Activated naive CD8-positive, alpha-beta T cell treated with anti-CD3 and anti-CD28 coated beads, Interleukin-2, amount 50 U/mL, for 24 hours (primary cell): ENCODE data around the gene SLC26A9.
A peak's percentile ranks its signal among the peaks of the same experiment; 100 is the strongest.

Experiments used
- ATAC-seq: fragments of 150-1000 bp; cut with Tn5 transposase; one replicate; pipeline ENCODE4 v1.10.0; 2021
- DNase-seq: peaks from one replicate; pipeline ENCODE4 v3.0.0; 2021
- H3K27ac Mint-ChIP-seq: one replicate; pipeline ENCODE4 v1.8.0; 2021; ENCODE audit warnings: mild to moderate bottlenecking, mixed read lengths
- H3K27me3 Mint-ChIP-seq: one replicate; pipeline ENCODE4 v1.8.0; 2021; ENCODE audit warnings: mixed read lengths
- H3K36me3 Mint-ChIP-seq: one replicate; pipeline ENCODE4 v1.8.0; 2021; ENCODE audit warnings: low read depth, mixed read lengths
- H3K4me1 Mint-ChIP-seq: one replicate; pipeline ENCODE4 v1.8.0; 2021; ENCODE audit warnings: mixed read lengths
- H3K4me3 Mint-ChIP-seq: one replicate; pipeline ENCODE4 v1.8.0; 2021; ENCODE audit warnings: mild to moderate bottlenecking, moderate library complexity, mixed read lengths
- H3K9me3 Mint-ChIP-seq: one replicate; pipeline ENCODE4 v1.8.0; 2021; ENCODE audit warnings: mixed read lengths

SLC26A9 gene

DNA sequence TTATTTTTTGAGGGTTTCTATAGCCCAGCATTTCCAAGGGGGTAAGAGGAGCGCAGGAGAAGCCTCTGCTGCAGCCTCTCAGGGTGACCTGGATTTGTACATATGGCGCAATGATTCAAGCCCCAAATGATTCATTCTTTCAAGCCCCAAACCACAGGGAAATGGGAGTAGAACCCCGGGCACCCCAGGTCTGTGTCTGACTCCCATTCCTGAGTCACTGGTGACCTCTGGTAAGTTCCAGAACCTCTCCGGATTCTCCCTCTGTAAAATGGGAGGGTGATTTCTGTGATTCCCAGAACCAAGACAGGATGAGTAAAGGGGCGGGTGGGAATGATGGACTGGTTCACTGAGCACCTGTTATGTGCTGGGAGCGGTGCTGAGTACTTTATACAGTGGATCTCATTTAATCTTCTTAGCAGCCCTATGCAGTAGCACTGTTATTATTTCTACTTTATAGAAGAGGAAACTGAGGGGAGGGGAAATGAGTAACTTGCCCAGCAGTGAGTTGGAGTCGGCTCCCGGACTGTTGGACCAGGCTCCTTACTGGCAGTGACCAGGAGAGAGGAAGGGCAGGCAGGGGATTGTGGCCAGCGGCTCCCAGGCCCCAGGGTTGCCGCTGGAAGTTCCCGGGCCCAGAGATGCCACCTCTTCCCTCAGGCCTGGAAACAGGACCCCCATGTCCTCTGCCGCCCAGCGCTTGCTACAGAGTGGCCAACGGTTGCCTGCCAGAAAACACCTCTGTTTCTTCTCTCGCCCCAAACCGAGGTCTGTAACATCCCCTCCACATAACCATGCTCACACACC, 20.3 kb upstream of the SLC26A9 start:
- Mint-ChIP-seq H3K27me3 (peaks cover 12% of the 10 kb centered on the region), H3K36me3 (no peaks in the 10 kb centered on the region), H3K9me3 (no peaks in the 10 kb centered on the region), H3K4me3 (no peak overlapping the region), H3K4me1 (peaks cover 4% of the 10 kb centered on the region), H3K27ac (no peak overlapping the region)
- ATAC-seq (no peak), DNase-seq (no peak)

DNA sequence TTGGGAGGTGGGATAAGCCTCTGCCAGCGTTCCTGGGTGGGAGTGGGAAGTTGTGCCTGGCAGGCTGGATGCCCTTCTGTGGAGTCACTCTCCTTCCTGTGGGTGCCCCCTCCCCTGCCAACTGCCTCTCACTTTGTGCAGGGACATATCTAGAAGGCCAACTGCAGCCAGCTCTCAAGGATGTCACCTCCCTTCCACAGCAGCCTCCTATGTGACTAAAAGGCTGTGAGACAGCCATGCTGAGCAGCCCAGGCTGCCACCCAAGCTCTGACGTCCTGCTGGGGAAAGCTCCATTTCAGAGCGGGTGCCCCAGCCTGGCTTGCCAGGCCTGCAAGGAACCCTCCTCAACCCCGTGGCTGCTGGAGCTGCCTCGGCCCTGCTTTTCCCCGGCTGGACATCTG, 19.6 kb upstream of the SLC26A9 start:
- Mint-ChIP-seq H3K9me3 (no peaks in the 10 kb centered on the region), H3K27me3 (peaks cover 12% of the 10 kb centered on the region), H3K4me3 (no peak overlapping the region), H3K36me3 (no peaks in the 10 kb centered on the region), H3K4me1 (peaks cover 4% of the 10 kb centered on the region), H3K27ac (no peak overlapping the region)
- no peak for DNase-seq
- no peak for ATAC-seq

DNA sequence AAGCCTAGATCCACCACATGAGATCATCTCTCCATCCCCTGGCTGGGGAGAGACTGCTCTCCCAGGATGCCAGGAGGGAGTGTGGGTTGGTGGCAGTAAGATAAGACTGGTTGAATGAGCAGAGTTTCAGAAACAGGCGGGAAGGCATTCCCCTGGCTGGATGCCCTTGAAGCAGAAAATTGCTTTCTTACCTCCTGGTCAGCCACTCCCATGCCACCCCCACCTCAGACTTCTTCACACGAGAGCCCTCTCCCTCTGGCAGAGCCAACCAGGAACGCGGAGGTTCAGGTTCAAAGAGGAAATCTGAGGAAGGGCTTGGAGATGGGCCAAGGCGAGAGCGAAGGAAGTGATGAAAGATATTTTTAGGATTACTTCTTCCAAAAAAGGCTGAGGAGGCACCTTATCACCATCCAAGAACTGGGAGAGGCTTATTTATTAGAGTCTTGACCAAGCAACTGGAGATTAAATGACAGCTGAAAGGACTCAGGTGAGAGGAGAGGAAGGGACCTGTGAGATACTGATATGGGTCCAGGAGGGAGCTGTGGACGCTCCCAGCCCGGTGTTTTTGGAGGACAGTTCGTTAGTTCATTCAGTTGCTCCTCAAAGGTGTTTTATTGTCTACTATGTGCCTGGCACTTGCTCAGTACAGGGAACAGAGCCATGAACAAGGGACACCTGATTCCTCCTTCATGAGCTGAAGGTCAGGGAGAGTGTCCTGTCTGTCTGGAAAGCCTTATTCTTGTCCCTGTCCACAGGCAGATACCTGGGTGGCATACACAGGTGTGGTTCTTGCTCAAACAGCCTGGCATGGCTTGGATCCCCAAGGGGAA, 18.9 kb upstream of the SLC26A9 start:
- ATAC-seq (no peak), DNase-seq (no peak)
- Mint-ChIP-seq H3K9me3 (no peaks in the 10 kb centered on the region), H3K4me3 (no peak overlapping the region), H3K36me3 (no peaks in the 10 kb centered on the region), H3K27me3 (peaks cover 15% of the 10 kb centered on the region), H3K4me1 (peaks cover 4% of the 10 kb centered on the region), H3K27ac (no peak overlapping the region)

GRCh38 chr1:205961405-205961804, 18.1 kb upstream of the SLC26A9 start:
- ATAC-seq: peak; percentile 48
- Mint-ChIP-seq H3K27me3 (peaks cover 15% of the 10 kb centered on the region), H3K27ac (no peak overlapping the region), H3K36me3 (no peaks in the 10 kb centered on the region), H3K4me3 (no peak overlapping the region), H3K4me1 (peaks cover 4% of the 10 kb centered on the region), H3K9me3 (no peaks in the 10 kb centered on the region)
- DNase-seq: peak; percentile 14

DNA sequence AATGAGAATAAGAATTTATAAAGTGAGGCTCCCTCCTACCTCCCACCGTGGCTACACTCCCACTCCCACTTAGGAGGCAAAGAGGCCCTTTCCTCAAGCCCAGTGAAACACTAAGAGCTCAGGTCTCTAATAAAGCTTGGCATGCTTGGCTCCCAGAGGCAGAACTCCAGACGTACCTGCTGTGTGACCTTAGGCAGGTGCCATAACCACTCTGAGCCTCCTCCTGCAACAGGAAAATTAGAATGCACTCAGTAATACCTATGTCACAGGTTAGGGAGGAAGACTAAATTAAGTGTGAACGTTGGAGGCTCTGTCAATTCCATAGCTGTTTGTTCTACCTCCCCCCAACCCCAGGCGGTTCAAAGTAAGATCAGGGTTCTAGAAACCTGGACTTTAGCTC, 16.5 kb upstream of the SLC26A9 start:
- ATAC-seq: no peak
- H3K4me3 Mint-ChIP-seq: no peak overlapping the region
- no peak overlapping the region for H3K27ac Mint-ChIP-seq
- DNase-seq: no peak
- H3K9me3 Mint-ChIP-seq: no peaks in the 10 kb centered on the region
- peaks cover 25% of the 10 kb centered on the region for H3K27me3 Mint-ChIP-seq
- peaks cover 4% of the 10 kb centered on the region for H3K4me1 Mint-ChIP-seq
- no peaks in the 10 kb centered on the region for H3K36me3 Mint-ChIP-seq

DNA sequence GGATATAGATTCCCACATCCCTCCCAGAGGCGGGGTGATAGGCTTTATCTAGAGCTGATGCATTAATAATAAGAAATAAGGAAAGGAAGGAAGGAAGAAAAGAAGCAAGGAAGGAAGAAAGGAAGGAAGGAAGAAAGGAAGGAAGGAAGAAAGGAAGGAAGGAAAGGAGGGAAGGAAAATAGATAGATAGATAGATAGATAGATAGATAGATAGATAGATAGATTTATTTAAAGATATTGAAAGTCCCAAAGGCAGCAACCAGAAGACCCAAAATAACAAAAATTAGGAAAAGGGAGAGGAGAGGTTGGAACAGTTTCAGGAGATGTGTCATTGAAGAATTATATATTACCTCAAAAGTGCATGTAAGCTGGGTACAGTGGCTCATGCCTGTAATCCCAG, 12.2 kb upstream of the SLC26A9 start:
- ATAC-seq: no peak
- Mint-ChIP-seq H3K27ac (no peak overlapping the region), H3K4me3 (no peak overlapping the region), H3K4me1 (no peaks in the 10 kb centered on the region), H3K27me3 (peaks cover 21% of the 10 kb centered on the region), H3K36me3 (no peaks in the 10 kb centered on the region), H3K9me3 (no peaks in the 10 kb centered on the region)
- DNase-seq: no peak

DNA sequence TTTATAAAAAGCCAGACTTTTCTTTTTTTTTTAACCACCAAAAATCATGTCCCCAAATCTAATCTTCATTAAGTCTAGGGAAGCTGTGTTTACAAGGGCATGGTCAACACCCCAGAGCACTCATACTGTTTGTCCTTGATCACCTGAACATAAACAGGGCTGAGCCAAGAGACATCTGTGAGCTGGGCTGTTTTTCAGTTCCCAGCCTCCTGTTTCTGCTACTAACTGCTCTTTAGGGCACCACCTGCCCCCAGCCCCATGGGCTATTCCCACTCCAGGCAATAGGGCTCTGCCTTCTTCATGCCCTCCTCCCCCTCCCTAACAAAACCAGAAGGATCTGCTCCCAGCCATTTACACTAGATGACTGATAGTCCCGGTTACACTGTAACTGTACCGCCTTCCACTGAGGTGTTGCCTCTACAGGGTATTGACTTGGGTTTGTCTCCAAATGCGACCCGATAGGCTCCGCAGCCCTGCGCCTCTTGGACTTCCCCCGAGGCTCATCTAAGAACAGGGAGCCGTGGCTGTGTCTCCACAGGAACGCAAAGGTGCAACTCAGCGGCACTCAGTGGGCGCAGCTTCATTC, 11.7 kb upstream of the SLC26A9 start:
- ATAC-seq (no peak), DNase-seq (no peak)
- no peak overlapping the region for H3K4me3 Mint-ChIP-seq
- H3K27me3 Mint-ChIP-seq: peaks cover 19% of the 10 kb centered on the region
- H3K9me3 Mint-ChIP-seq: no peaks in the 10 kb centered on the region
- no peaks in the 10 kb centered on the region for H3K4me1 Mint-ChIP-seq
- no peak overlapping the region for H3K27ac Mint-ChIP-seq
- no peaks in the 10 kb centered on the region for H3K36me3 Mint-ChIP-seq

- Mint-ChIP-seq H3K4me3 (no peak overlapping the region), H3K4me1 (no peaks in the 10 kb centered on the region), H3K27ac (no peak overlapping the region), H3K36me3 (no peaks in the 10 kb centered on the region), H3K27me3 (peaks cover 10% of the 10 kb centered on the region), H3K9me3 (no peaks in the 10 kb centered on the region)
- no peak for DNase-seq
- no peak for ATAC-seq
Measured at GRCh38 chr1:205951746-205952145, 8.5 kb upstream of the SLC26A9 start.

GRCh38 chr1:205950826-205951549, 7.7 kb upstream of the SLC26A9 start:
- Mint-ChIP-seq H3K27ac (no peak overlapping the region), H3K9me3 (no peaks in the 10 kb centered on the region), H3K4me1 (no peaks in the 10 kb centered on the region), H3K27me3 (peaks cover 8% of the 10 kb centered on the region), H3K4me3 (no peak overlapping the region), H3K36me3 (no peaks in the 10 kb centered on the region)
- DNase-seq: no peak
- ATAC-seq: no peak

DNA sequence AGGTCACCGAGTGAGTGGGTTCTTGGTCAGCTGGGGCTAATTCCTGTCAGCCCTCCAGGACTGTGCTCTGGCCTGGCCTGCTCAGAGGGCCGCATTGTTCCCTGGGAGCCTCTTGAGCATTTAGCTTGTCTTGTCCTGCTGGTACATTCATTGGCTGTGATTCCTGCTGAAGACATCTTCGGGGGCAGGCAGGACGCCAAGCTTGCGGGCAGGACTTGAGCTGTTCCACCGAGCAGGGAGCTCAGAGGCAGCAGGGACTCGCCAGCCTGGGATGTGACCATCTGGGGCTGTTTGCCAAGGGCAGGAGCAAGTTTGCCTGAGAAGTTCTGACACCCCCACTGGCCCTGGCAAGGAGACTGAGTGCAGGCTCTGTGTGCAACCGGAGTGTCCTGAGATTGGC, 7.0 kb upstream of the SLC26A9 start:
- ATAC-seq (no peak), DNase-seq (no peak)
- Mint-ChIP-seq H3K9me3 (no peaks in the 10 kb centered on the region), H3K4me3 (no peak overlapping the region), H3K36me3 (no peaks in the 10 kb centered on the region), H3K4me1 (no peaks in the 10 kb centered on the region), H3K27me3 (peaks cover 3% of the 10 kb centered on the region), H3K27ac (no peak overlapping the region)

GRCh38 chr1:205949753-205950152, 6.5 kb upstream of the SLC26A9 start:
- ATAC-seq: no peak
- Mint-ChIP-seq H3K27me3 (peaks cover 2% of the 10 kb centered on the region), H3K9me3 (no peaks in the 10 kb centered on the region), H3K4me3 (no peak overlapping the region), H3K27ac (no peak overlapping the region), H3K4me1 (no peaks in the 10 kb centered on the region), H3K36me3 (no peaks in the 10 kb centered on the region)
- no peak for DNase-seq

DNA sequence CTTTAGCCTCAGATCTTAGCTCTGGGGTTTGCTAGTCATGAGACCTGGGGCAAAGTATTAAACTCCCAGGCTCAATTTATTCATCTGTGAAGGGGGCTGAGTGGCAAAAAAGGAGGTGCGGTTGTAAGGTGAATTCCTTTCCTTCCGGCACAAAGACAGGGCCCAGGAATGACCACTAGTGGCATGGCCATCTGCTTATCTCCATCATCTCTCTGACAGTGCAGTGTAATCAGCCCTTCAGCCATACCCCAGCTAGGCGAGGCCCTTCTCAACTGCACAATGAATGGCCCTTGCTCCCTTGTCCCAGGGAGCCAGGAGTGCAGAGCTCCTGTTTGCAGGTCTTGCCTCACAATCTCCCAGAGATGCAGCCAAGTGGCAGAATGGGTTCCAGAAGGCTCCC, 5.6 kb upstream of the SLC26A9 start:
- H3K27me3 Mint-ChIP-seq: peaks cover 5% of the 10 kb centered on the region
- no peak overlapping the region for H3K4me3 Mint-ChIP-seq
- no peaks in the 10 kb centered on the region for H3K4me1 Mint-ChIP-seq
- DNase-seq: no peak
- H3K9me3 Mint-ChIP-seq: no peaks in the 10 kb centered on the region
- no peaks in the 10 kb centered on the region for H3K36me3 Mint-ChIP-seq
- no peak overlapping the region for H3K27ac Mint-ChIP-seq
- no peak for ATAC-seq

DNA sequence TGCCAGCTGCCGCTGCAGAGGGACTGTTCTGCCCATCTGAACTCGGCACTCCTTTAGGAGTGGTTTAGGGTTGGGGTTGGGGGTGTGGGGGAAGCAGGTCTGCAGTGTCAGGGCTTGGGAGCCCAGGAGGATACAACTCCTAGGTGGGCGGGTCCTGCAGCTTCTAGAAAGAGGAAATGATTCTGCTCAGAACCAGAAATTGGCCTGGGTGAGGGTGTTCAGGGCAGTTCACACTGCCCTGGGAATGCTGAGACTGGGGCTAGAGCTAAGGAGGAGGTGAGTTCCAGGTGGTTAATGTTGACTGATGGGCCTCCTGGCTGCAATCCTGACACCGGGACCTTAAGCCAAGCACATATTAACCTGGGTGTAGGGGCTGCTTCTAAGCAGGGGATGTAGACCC, 4.8 kb upstream of the SLC26A9 start:
- DNase-seq: no peak
- Mint-ChIP-seq H3K4me1 (no peaks in the 10 kb centered on the region), H3K27me3 (peaks cover 7% of the 10 kb centered on the region), H3K27ac (no peak overlapping the region), H3K9me3 (no peaks in the 10 kb centered on the region), H3K4me3 (no peak overlapping the region), H3K36me3 (no peaks in the 10 kb centered on the region)
- ATAC-seq: no peak

GRCh38 chr1:205947024-205947423, 3.8 kb upstream of the SLC26A9 start:
- Mint-ChIP-seq H3K36me3 (no peaks in the 10 kb centered on the region), H3K27me3 (peaks cover 7% of the 10 kb centered on the region), H3K4me3 (no peak overlapping the region)

More at GRCh38 chr1:205947024-205947423, 3.8 kb upstream of the SLC26A9 start:
- no peak for DNase-seq
- no peak for ATAC-seq
- Mint-ChIP-seq H3K27ac (no peak overlapping the region), H3K4me1 (no peaks in the 10 kb centered on the region), H3K9me3 (no peaks in the 10 kb centered on the region)
